ENCODE data around the gene ARHGAP32. TPM values are rescaled to one million over a fixed set of nuclear protein-coding genes. Genes with fewer than 3 reads are reported as not detected.
A peak's percentile ranks its signal among the peaks of the same experiment; 100 is the strongest.

Gene ARHGAP32
- total RNA-seq, 1 donor = 20.1 TPM

DNA sequence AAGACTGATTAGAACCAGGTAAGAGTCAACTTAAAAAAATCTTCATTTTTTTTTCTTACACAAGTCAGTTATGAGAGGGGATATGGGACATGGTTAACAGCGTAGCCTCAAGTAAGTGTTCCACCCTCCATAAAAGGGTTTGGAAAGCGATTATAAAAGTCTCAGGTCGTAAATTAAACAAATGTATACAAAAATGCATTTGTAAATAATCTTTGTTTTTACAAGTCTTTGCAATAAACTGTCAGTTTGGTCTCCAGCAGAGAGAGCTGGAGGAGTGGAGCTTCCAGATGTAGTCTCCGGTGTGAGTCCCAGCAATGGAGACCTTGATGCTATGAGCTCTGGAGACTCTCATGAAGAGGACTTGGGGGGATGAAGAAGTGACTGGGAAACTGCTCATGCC, 149.6 kb downstream of the ARHGAP32 start:
- no peak overlapping the region for H3K4me3 ChIP-seq (ENCODE audit: low read depth, low read length)

DNA sequence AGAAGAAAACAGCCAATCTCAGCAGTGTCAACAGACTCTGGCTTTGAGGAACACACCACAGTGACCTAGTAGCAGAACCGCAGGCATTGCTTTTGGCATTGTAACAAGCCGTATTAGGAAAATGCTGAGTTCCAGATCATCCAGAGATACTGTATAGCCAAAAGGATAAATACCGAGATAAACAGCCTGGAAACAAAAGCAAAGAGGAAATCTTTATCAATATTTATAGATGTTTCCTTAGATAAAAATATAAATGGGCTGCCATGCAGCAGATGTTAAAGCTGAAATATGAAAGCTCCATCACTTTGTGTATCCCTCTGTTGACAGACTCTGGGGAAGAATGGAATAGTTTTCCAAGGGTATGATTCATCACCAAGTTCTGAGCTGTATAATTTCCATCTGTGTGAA, 150.5 kb downstream of the ARHGAP32 start:
- DNase-seq (ENCODE audit: low read depth) = peak; percentile 70
- H3K4me3 ChIP-seq (ENCODE audit: low read depth, low read length) = no peak overlapping the region
- TF ChIP-seq, protein P1, sequence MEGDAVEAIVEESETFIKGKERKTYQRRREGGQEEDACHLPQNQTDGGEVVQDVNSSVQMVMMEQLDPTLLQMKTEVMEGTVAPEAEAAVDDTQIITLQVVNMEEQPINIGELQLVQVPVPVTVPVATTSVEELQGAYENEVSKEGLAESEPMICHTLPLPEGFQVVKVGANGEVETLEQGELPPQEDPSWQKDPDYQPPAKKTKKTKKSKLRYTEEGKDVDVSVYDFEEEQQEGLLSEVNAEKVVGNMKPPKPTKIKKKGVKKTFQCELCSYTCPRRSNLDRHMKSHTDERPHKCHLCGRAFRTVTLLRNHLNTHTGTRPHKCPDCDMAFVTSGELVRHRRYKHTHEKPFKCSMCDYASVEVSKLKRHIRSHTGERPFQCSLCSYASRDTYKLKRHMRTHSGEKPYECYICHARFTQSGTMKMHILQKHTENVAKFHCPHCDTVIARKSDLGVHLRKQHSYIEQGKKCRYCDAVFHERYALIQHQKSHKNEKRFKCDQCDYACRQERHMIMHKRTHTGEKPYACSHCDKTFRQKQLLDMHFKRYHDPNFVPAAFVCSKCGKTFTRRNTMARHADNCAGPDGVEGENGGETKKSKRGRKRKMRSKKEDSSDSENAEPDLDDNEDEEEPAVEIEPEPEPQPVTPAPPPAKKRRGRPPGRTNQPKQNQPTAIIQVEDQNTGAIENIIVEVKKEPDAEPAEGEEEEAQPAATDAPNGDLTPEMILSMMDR (IDR thresholded peaks at IDR 0.05; ENCODE audit: insufficient read depth, low read length) = no peak

More for the DNA sequence above, 149.6 kb downstream of the ARHGAP32 start:
- TF ChIP-seq, protein P1 (IDR thresholded peaks at IDR 0.05; ENCODE audit: insufficient read depth, low read length) = no peak
- DNase-seq (ENCODE audit: low read depth) = no peak

DNA sequence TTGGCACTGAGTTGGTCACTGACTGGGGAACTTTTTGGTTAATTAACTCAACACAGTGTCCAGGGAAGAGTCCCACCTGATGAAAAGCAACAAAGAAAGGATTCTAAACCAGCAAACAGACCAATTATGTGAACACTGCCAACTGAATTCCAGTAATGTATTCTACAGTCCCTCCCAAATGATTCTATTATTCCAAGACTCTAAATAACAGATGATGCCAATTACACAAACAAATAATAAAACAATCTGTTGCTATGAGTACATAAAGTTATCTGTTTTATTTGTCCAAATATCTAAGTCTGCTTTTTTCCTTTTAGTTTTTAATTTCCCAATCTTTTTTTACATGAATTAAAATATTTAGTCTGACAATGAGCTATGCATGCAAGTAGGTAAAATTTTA, 151.2 kb downstream of the ARHGAP32 start:
- TF ChIP-seq, protein P1 (IDR thresholded peaks at IDR 0.05; ENCODE audit: insufficient read depth, low read length) = no peak
- no peak for DNase-seq (ENCODE audit: low read depth)
- no peak overlapping the region for H3K4me3 ChIP-seq (ENCODE audit: low read depth, low read length)

DNA sequence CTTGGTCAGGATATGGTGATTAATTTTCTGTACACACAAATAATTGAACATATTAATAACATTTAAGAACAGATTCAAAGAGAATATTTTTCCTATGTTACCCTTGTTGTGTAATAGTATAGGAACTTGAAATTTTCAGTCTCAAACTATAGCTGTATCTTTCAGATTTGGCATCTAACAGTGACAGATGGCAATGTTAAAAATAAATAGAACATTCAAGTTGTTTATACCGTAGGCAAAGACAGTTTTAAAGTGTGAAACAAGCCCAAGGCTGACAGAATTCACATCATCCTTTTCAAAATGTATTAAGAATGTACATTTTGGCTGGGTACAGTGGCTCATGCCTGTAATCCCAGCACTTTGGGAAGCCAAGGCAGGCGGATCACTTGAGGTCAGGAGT, 156.9 kb downstream of the ARHGAP32 start:
- TF ChIP-seq, protein P1 (IDR thresholded peaks at IDR 0.05; ENCODE audit: insufficient read depth, low read length) = no peak
- no peak overlapping the region for H3K4me3 ChIP-seq (ENCODE audit: low read depth, low read length)
- DNase-seq (ENCODE audit: low read depth) = no peak

DNA sequence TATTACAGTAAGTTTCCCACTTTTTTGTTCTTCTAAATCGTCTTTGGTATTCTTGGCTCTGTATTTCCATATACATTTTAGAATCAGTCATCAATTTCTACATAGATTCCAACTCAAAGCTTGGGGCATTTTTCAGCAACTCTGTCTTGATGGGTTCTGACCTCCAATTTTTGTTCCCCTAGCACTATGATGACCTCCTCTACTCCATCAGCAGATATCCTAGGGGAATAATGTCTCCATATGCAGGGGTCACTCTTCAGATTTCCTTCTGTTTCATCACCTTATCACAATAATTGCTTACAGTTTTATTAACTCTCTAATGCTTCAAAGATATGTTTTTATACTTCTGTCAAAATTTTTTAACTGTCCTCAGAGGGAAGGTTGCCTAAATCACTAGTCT, 158.1 kb downstream of the ARHGAP32 start:
- TF ChIP-seq, protein P1 (IDR thresholded peaks at IDR 0.05; ENCODE audit: insufficient read depth, low read length) = no peak
- H3K4me3 ChIP-seq (ENCODE audit: low read depth, low read length) = no peak overlapping the region
- DNase-seq (ENCODE audit: low read depth) = no peak

DNA sequence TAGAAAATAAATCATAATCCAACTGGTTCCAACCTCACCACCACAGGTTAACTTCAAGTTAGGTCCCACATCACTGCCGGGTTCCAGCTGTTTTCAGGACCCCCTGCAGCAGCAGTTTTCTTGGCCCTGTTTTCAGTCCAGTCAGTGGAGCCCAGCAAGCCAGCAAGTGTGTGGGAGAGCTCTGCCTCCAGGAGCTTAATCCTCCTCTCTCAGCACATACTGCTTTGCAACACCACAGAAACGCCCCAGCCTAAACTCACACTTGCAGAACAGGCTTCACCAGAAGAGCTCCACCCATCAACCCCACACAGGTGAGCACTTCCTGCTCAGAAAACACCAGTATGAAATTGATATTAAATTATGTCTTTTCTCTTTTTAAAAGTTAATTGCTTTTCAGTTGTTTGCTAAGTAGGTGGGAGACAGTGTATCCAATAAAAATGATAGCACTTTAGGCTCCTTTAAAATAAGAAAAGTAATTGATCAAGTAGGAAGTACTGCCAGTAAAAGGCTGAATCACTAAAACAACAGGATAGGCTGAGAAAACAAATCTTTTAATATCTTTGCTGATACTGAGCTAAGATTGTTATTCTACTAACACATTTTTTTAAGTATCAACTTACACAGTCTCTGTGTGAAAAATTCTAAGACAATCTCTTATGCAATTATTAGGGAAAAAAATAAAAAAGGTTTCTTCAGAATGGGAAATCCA, 168.0 kb downstream of the ARHGAP32 start:
- DNase-seq (ENCODE audit: low read depth) = peak; percentile 16
- TF ChIP-seq, protein P1 (IDR thresholded peaks at IDR 0.05; ENCODE audit: insufficient read depth, low read length) = no peak
- no peak overlapping the region for H3K4me3 ChIP-seq (ENCODE audit: low read depth, low read length)

DNA sequence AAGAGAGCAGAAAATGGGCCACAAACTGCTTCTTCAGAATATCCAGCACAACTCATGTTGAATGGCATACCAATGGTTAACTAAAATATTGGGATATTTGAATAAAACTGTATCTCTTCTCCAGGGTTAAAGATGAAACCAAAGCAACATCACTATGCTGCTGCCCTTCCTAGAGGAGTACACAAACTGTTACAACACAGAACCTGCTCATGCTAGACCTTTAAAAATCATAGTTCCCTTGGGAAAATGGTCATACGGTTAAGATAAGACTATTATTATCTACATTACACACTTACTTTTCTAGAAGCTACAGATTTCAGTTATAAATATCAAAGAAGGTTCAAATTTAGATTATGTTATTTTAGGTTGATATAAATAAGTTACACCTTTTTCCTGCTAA, 170.8 kb downstream of the ARHGAP32 start:
- DNase-seq (ENCODE audit: low read depth) = peak; percentile 52
- TF ChIP-seq, protein P1 (IDR thresholded peaks at IDR 0.05; ENCODE audit: insufficient read depth, low read length) = no peak
- H3K4me3 ChIP-seq (ENCODE audit: low read depth, low read length) = no peak overlapping the region
